ENCODE results near the gene SERTAD1. TPM values are rescaled to one million over a fixed set of nuclear protein-coding genes. Genes with fewer than 3 reads are reported as not detected.

The SERTAD1 gene
- total and polyA plus RNA-seq, 10 donors = 8.5 to 19.7 (median 13.0) TPM

DNA sequence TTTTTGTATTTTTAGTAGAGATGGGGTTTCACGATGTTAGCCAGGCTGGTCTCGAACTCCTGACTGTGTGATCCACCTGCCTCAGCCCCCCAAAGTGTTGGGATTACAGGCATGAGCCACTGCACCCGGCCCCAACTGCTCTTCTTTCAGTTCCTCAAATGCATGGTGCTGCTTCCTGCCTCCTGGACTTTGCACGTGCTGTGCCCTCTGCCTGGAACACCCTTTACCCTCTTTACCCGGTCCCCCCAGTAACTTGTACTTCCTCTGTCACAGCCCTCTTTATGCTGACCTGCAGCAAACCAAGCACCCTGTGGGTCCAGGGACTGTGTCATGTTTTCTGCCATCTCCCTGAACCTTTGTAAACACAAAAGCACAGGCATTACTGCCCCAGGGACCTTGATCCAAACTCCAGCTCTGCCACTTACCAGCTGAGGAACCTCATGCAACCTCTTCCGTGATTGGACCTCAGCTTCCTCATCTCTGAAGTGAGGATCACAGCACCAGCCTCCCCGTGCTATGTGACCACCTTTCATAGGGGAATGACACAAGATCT is 36.0 kb upstream of the SERTAD1 start:
- Histone ChIP-seq H3K4me3 (no peak overlapping the region), H3K36me3 (peaks cover 0 to 22% (median 5%) of the 10 kb centered on the region in 6 donors), H3K9me3 (no peaks in the 10 kb centered on the region), H3K4me1 (peaks cover 12 to 60% (median 43%) of the 10 kb centered on the region in 6 donors), H3K27me3 (replicated peaks in 1 of 7) (peaks cover 0 to 6% (median 2%) of the 10 kb centered on the region in 7 donors), H3K27ac (peak overlapping the region in 5 of 8 donors; percentile 6 to 93 (median 88))
- TF ChIP-seq, protein P1, sequence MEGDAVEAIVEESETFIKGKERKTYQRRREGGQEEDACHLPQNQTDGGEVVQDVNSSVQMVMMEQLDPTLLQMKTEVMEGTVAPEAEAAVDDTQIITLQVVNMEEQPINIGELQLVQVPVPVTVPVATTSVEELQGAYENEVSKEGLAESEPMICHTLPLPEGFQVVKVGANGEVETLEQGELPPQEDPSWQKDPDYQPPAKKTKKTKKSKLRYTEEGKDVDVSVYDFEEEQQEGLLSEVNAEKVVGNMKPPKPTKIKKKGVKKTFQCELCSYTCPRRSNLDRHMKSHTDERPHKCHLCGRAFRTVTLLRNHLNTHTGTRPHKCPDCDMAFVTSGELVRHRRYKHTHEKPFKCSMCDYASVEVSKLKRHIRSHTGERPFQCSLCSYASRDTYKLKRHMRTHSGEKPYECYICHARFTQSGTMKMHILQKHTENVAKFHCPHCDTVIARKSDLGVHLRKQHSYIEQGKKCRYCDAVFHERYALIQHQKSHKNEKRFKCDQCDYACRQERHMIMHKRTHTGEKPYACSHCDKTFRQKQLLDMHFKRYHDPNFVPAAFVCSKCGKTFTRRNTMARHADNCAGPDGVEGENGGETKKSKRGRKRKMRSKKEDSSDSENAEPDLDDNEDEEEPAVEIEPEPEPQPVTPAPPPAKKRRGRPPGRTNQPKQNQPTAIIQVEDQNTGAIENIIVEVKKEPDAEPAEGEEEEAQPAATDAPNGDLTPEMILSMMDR (IDR thresholded peaks at IDR 0.05 in 8 of 11, conservative IDR thresholded peaks at IDR 0.05 in 3 of 11) = no peak
- peak in 2 of 3 donors; percentile 41 to 64 for TF ChIP-seq POLR2AphosphoS5 (IDR thresholded peaks at IDR 0.05)
- whole genome bisulfite sequencing, 5 donors = 36 to 52% (median 44%) methylated on average over 7 of the region's 7 CpGs
- DNase-seq = peak; percentile 84
- intact Hi-C loops (cut with DNase I; ENCODE audit: low total_unique reads) = no loop called here

DNA sequence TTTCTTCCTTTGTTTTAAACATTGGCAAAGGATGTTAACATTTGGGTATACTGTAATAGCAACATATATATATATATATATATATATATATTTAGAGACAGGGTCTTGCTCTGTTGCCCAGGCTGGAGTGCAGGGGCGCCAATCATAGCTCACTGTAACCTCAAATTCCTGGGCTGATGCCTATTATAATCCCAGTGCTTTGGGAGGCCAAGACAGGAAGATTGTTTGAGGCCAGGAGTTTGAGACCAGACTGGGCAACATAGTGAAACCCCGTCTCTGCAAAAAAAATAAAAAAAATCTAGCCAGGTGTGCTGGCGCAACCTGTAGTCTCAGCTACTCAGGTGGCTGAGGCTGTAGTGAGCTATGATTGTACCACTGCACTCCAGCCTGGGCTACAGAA is 34.4 kb upstream of the SERTAD1 start:
- no peaks in the 10 kb centered on the region for H3K9me3 ChIP-seq
- WGBS, 5 donors = 89 to 96% (median 94%) methylated on average over 3 of the region's 3 CpGs
- peaks cover 0 to 37% (median 5%) of the 10 kb centered on the region in 6 donors for H3K36me3 ChIP-seq
- peaks cover 7 to 48% (median 29%) of the 10 kb centered on the region in 6 donors for H3K4me1 ChIP-seq
- no peak for DNase-seq
- H3K4me3 ChIP-seq = no peak overlapping the region
- intact Hi-C loops (cut with DNase I; ENCODE audit: low total_unique reads) = no loop called here
- H3K27ac ChIP-seq = no peak overlapping the region
- TF ChIP-seq POLR2A (IDR thresholded peaks at IDR 0.05) (no peak), POLR2AphosphoS5 (IDR thresholded peaks at IDR 0.05) (no peak)
- TF ChIP-seq, protein P1 (IDR thresholded peaks at IDR 0.05 in 8 of 11, conservative IDR thresholded peaks at IDR 0.05 in 3 of 11) = no peak
- H3K27me3 ChIP-seq (replicated peaks in 1 of 7) = no peaks in the 10 kb centered on the region

DNA sequence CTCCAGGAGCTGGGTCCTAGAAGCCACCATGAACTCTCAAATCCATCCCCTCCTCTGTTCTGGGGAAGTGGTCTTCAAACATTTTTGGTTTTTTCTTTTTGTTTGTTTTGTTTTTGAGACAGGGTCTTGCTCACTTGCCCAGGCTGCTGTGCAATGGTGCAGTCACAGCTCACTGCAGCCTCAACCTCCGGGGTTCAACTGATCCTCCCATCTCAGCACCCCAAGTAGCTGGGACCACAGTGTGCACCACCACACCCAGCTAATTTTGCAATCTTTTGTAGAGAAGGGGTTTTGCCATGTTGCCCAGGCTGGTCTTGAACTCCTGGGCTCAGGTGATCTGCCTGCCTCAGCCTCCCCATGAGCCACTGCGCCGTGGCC is 32.8 kb upstream of the SERTAD1 start:
- Histone ChIP-seq H3K27me3 (replicated peaks in 1 of 7) (no peaks in the 10 kb centered on the region), H3K9me3 (no peaks in the 10 kb centered on the region), H3K36me3 (peaks cover 0 to 52% (median 5%) of the 10 kb centered on the region in 6 donors), H3K27ac (no peak overlapping the region), H3K4me1 (peaks cover 0 to 32% (median 15%) of the 10 kb centered on the region in 6 donors), H3K4me3 (no peak overlapping the region)
- intact Hi-C loops (cut with DNase I; ENCODE audit: low total_unique reads) = no loop called here
- no peak for TF ChIP-seq POLR2AphosphoS5 (IDR thresholded peaks at IDR 0.05)
- TF ChIP-seq, protein P1 (IDR thresholded peaks at IDR 0.05 in 8 of 11, conservative IDR thresholded peaks at IDR 0.05 in 3 of 11) = no peak
- TF ChIP-seq POLR2A (IDR thresholded peaks at IDR 0.05) = no peak
- 91 to 98% (median 95%) methylated on average over 3 of the region's 3 CpGs for WGBS, 5 donors
- DNase-seq = no peak

DNA sequence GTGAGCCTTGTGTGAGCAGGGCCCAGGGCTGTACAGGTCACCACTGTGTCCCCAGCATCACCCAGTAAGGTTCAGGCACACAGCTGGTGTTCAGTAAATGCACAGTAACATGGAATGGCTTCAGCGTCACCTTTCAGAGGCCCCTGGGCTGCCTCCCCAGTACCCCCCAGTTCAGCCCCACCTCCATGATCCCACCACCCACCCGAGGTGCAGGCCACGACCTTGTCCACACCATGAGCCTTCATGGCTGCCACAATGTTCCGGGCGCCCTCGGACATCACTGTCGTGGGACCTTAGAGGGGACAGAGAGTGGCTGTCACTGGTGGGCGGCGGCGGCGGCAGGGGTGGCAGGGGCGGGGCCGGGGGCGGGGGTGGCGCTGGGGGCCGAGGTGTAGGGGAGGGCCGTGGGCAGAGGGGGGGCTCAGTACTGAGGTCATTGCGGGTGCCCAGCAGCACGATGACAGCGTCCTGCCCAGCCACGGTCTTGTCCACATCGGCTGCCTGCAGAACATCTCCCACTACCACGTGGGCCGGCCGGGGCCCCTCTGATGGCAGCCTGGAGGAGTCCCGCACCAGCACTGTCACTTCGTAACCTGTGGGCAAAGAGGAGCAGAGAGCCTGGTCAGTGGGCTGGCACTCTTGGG is 32.3 kb upstream of the SERTAD1 start:
- peak in 1 of 3 donors; percentile 5 for TF ChIP-seq POLR2AphosphoS5 (IDR thresholded peaks at IDR 0.05)
- TF ChIP-seq POLR2A (IDR thresholded peaks at IDR 0.05) = no peak
- Histone ChIP-seq H3K27ac (no peak overlapping the region), H3K9me3 (no peaks in the 10 kb centered on the region), H3K4me3 (no peak overlapping the region), H3K27me3 (replicated peaks in 1 of 7) (no peaks in the 10 kb centered on the region), H3K4me1 (peaks cover 0 to 27% (median 14%) of the 10 kb centered on the region in 6 donors), H3K36me3 (peaks cover 0 to 58% (median 5%) of the 10 kb centered on the region in 6 donors)
- 90 to 92% (median 91%) methylated on average over 17 to 27 of the region's 27 CpGs for WGBS, 5 donors
- no peak for DNase-seq
- intact Hi-C loops (cut with DNase I; ENCODE audit: low total_unique reads) = no loop called here
